ENCODE measurements around the gene DTNBP1.

Gene DTNBP1

GRCh38 chr6:15531973-15532372 is 130.9 kb downstream of the DTNBP1 start:
- DNase-seq (ENCODE audit: low spot score): no peak

- DNase-seq (ENCODE audit: low spot score): no peak
These were observed 132.4 kb downstream of the DTNBP1 start for GRCh38 chr6:15530411-15530810.

- DNase-seq (ENCODE audit: low spot score): no peak
These were observed 134.0 kb downstream of the DTNBP1 start for GRCh38 chr6:15528870-15529269.

GRCh38 chr6:15527838-15528617 is 134.8 kb downstream of the DTNBP1 start:
- DNase-seq (ENCODE audit: low spot score): no peak

GRCh38 chr6:15526212-15526701 is 136.6 kb downstream of the DTNBP1 start:
- no peak for DNase-seq (ENCODE audit: low spot score)

- DNase-seq (ENCODE audit: low spot score): no peak
These were observed 137.9 kb downstream of the DTNBP1 start for GRCh38 chr6:15524861-15525401.

GRCh38 chr6:15523679-15524630 is 138.9 kb downstream of the DTNBP1 start:
- no peak for DNase-seq (ENCODE audit: low spot score)

GRCh38 chr6:15522856-15523529 is 139.8 kb downstream of the DTNBP1 start:
- no peak for DNase-seq (ENCODE audit: low spot score)

- no peak for DNase-seq (ENCODE audit: low spot score)
These were observed 140.4 kb downstream of the DTNBP1 start for GRCh38 chr6:15522427-15522826.

- no peak for DNase-seq (ENCODE audit: low spot score)
These were observed 140.8 kb downstream of the DTNBP1 start for GRCh38 chr6:15522026-15522425.

GRCh38 chr6:15521582-15521981 is 141.2 kb downstream of the DTNBP1 start:
- DNase-seq (ENCODE audit: low spot score): no peak

GRCh38 chr6:15520626-15521203 is 142.1 kb downstream of the DTNBP1 start:
- DNase-seq (ENCODE audit: low spot score): no peak

- no peak for DNase-seq (ENCODE audit: low spot score)
These were observed 143.1 kb downstream of the DTNBP1 start for GRCh38 chr6:15519681-15520080.

GRCh38 chr6:15518878-15519277 is 143.9 kb downstream of the DTNBP1 start:
- no peak for DNase-seq (ENCODE audit: low spot score)

- no peak for DNase-seq (ENCODE audit: low spot score)
These were observed 144.8 kb downstream of the DTNBP1 start for GRCh38 chr6:15518057-15518456.

GRCh38 chr6:15517600-15517999 is 145.2 kb downstream of the DTNBP1 start:
- no peak for DNase-seq (ENCODE audit: low spot score)

GRCh38 chr6:15516923-15517560 is 145.8 kb downstream of the DTNBP1 start:
- DNase-seq (ENCODE audit: low spot score): no peak

- no peak for DNase-seq (ENCODE audit: low spot score)
These were observed 146.4 kb downstream of the DTNBP1 start for GRCh38 chr6:15516378-15516777.

- no peak for DNase-seq (ENCODE audit: low spot score)
These were observed 147.0 kb downstream of the DTNBP1 start for GRCh38 chr6:15515660-15516375.

GRCh38 chr6:15515226-15515625 is 147.6 kb downstream of the DTNBP1 start:
- no peak for DNase-seq (ENCODE audit: low spot score)
